Thoracic aorta (tissue), 2 donors: ENCODE measurements around the gene LINGO4. TPM values are rescaled to one million over a fixed set of nuclear protein-coding genes. Genes with fewer than 3 reads are reported as not detected.

Experiments used
- ATAC-seq: fragments of 150-250 bp; one replicate; pipeline ENCODE4 v1.8.0; 2017; ENCODE audit warnings: low read depth; ENCODE audit not compliant: insufficient number of reproducible peaks, low FRiP score
- DNase-seq: peaks from one replicate; pipeline ENCODE4 v3.0.0-alpha.2; 2020; ENCODE audit warnings: low spot score
- H3K27ac ChIP-seq, 2 donors: fragments of 200-600 bp; sonication (generic); 1 replicate in 1 of 2; 2 replicates in 1 of 2; pipeline ENCODE4 v1.5.1; 2016; ENCODE audit warnings: mild to moderate bottlenecking in 2 of 2, moderate library complexity in 2 of 2
- H3K27me3 ChIP-seq: fragments of 200-600 bp; sonication (generic); replicated peaks from 2 replicates; pipeline ENCODE4 v1.6.0; 2016; ENCODE audit warnings: mild to moderate bottlenecking; ENCODE audit not compliant: insufficient read depth
- H3K36me3 ChIP-seq: fragments of 200-600 bp; sonication (generic); one replicate; pipeline ENCODE4 v1.5.1; 2016
- H3K4me1 ChIP-seq, 2 donors: fragments of 200-600 bp; sonication (generic); 1 replicate in 1 of 2; 2 replicates in 1 of 2; pipeline versions ENCODE4 v1.5.1 to v1.6.0; 2016; ENCODE audit warnings: low read depth in 2 of 2, mild to moderate bottlenecking in 1 of 2; ENCODE audit not compliant: control insufficient read depth in 1 of 2
- H3K4me3 ChIP-seq: fragments of 200-600 bp; sonication (generic); 2 replicates; pipeline ENCODE4 v1.5.1; 2016; ENCODE audit warnings: mild to moderate bottlenecking
- H3K9me3 ChIP-seq: fragments of 200-600 bp; sonication (generic); 2 replicates; pipeline ENCODE4 v1.5.1; 2016
- total RNA-seq, 2 donors: library from RNA; depleted of rRNA; stranded (reverse); fragments of >200 nt; gene quantifications; one replicate each; pipeline versions ENCODE4 v1.1.0 to v1.2.3, GENCODE V29; 2016
- TF ChIP-seq, protein P1 (sequence below): fragments of 200-600 bp; sonication (generic); IDR thresholded peaks from one replicate; pipeline ENCODE4 v1.5.1; 2019; ENCODE audit warnings: antibody characterized with exemption

The LINGO4 gene
- total RNA-seq, 2 donors from 2014 or later = not detected

DNA sequence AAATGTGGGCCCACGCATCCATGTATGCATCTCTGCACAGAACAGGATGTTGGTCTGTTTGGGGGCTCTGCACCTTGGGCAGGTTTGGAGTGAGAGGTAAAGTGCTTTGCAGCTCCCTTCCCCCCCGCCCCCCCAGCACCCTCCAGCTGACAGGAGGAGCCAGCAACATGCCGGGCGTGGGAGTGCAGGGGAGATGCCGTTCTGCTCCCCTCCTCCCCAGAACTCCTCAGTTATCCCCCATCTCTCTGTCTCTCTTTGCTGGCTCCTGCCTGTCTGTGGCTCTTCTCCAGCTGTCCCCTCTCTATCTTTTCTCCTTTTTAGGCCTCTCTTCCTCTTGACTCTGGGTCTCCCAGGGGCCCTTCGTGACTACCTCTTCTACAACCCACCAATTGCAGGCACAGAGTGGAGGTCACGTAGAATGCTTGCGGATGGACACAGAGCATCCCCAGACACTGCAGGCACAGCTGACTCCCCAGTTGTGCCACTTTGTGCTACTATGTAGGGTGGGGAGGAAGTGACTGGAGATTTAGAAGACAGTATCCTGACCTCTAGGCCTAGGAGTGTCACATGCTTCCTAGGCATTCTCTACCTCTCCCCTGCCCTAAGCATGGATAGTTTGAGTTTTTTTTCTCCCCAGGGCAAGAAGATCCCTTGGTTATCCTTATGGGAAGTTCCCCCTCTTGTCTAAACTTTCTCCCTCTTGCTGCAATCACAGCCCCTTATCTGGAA lies 28.1 kb upstream of the LINGO4 start:
- no peak overlapping the region for H3K27ac ChIP-seq
- H3K9me3 ChIP-seq = no peaks in the 10 kb centered on the region
- no peaks in the 10 kb centered on the region for H3K36me3 ChIP-seq
- H3K4me3 ChIP-seq = no peak overlapping the region
- peaks cover 0 to 11% of the 10 kb centered on the region in 2 donors for H3K4me1 ChIP-seq
- TF ChIP-seq, protein P1, sequence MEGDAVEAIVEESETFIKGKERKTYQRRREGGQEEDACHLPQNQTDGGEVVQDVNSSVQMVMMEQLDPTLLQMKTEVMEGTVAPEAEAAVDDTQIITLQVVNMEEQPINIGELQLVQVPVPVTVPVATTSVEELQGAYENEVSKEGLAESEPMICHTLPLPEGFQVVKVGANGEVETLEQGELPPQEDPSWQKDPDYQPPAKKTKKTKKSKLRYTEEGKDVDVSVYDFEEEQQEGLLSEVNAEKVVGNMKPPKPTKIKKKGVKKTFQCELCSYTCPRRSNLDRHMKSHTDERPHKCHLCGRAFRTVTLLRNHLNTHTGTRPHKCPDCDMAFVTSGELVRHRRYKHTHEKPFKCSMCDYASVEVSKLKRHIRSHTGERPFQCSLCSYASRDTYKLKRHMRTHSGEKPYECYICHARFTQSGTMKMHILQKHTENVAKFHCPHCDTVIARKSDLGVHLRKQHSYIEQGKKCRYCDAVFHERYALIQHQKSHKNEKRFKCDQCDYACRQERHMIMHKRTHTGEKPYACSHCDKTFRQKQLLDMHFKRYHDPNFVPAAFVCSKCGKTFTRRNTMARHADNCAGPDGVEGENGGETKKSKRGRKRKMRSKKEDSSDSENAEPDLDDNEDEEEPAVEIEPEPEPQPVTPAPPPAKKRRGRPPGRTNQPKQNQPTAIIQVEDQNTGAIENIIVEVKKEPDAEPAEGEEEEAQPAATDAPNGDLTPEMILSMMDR = no peak
- ATAC-seq (no peak), DNase-seq (no peak)
- H3K27me3 ChIP-seq = no peaks in the 10 kb centered on the region

DNA sequence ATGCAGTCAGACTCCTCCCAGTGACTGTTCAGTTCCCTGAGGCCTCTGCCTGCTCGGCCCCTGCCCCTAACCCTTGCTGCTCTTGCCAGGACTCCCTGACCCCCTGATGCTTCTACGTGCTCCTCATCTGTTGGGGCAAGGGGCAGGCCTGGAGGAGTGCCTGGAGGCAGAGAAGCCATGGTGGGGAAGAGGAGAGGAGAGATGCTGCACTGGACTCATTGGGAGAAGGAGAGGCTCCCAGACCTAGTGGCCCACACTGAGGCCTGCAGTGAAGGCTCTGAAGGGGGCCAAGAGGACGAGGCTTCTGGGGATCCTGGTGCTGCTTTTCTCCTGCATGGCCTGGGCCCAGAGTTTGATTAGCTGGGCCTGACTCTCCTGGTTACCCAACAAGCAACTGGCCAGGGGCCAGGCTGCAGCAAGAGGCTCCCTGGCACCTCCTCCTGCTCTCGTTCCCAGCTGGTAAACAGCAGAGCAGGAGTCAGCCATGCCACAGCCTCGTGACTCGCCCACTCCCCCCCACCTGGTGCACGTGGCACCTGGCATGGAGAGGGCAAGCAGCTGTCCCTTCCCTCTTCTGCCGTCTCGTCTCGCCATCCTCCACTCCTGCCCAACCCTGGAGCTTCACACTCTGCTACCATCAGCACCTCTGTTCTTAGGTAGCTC lies 27.2 kb upstream of the LINGO4 start:
- H3K27me3 ChIP-seq = no peaks in the 10 kb centered on the region
- H3K4me3 ChIP-seq = no peak overlapping the region
- H3K4me1 ChIP-seq = peaks cover 0 to 2% of the 10 kb centered on the region in 2 donors
- DNase-seq (no peak), ATAC-seq (no peak)
- TF ChIP-seq, protein P1 = no peak
- no peak overlapping the region for H3K27ac ChIP-seq
- H3K36me3 ChIP-seq = no peaks in the 10 kb centered on the region
- no peaks in the 10 kb centered on the region for H3K9me3 ChIP-seq

DNA sequence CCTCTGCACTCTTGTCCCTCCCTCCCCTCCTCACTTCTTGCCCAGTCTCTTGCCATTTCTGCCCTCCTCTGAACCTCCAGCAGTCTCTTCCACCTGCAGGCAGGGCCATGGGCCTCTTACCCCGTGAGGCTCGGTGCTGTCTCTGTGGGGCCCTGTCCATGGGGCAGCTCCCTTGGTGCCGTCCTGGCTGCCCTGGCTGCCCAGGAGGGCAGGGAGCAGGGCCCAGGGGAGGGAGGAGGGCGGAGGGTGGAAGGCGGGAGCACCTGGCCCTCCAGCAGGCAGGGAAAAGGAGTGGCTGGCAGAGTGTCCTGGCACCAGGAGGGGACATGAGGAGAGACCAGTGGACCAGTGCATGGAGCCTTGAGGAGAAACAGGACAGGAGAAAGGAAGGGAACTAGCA lies 26.4 kb upstream of the LINGO4 start, which contains the start of gene RORC:
RORC (minus strand) TSS at position 198 of the 400 bp plus-strand sequence; CDS start at position 160, 38 bp downstream.
- Histone ChIP-seq H3K9me3 (no peaks in the 10 kb centered on the region), H3K36me3 (no peaks in the 10 kb centered on the region), H3K27me3 (no peaks in the 10 kb centered on the region), H3K4me3 (no peak within 1 kb of the TSS), H3K4me1 (no peaks in the 10 kb centered on the region), H3K27ac (no peak within 1 kb of the TSS)
- ATAC-seq (no peak), DNase-seq (no peak)
- TF ChIP-seq, protein P1 = no peak

DNA sequence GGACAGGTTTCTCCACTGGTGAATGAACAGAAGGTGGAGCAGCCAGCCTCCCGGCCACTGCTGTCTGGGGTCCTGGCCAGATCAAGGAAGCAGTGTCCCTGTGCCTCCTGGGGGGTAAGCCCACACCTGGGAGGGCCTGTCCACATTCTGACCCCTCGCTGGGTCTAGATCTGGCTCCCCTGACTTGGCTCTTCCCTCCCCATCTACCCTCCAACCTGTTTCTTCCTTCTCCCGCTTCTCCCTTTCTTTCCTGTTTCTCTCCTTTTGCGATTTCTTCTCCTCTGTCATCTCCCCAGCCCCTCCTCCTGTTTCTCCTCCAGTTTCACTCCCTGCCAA lies 26.0 kb upstream of the LINGO4 start:
- H3K4me1 ChIP-seq = no peaks in the 10 kb centered on the region
- TF ChIP-seq, protein P1 = no peak
- no peaks in the 10 kb centered on the region for H3K27me3 ChIP-seq
- ATAC-seq = no peak
- no peak for DNase-seq
- no peak overlapping the region for H3K27ac ChIP-seq
- H3K9me3 ChIP-seq = no peaks in the 10 kb centered on the region
- no peak overlapping the region for H3K4me3 ChIP-seq
- H3K36me3 ChIP-seq = no peaks in the 10 kb centered on the region

DNA sequence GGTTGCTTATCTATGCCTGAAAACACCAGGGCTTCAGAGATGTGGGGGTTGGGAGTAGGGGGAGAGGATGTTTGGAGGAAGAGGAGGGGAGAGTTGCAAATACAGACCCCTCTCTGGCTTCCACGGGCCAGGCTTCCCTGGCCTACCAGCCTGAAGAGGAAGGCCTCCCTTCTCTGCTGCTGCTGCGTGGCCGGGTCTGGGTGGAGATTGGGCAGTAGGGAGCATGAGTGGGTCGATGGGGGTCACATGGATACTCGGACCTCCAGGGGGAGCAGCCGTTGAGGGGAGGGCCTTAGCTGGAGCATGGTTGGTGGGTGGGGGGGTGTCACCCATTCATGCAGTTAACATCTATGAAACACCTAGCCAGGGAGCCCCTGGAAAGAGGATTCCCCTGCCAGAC lies 24.8 kb upstream of the LINGO4 start:
- no peaks in the 10 kb centered on the region for H3K4me1 ChIP-seq
- no peak overlapping the region for H3K27ac ChIP-seq
- ATAC-seq = no peak
- no peak overlapping the region for H3K4me3 ChIP-seq
- TF ChIP-seq, protein P1 = no peak
- no peaks in the 10 kb centered on the region for H3K9me3 ChIP-seq
- no peaks in the 10 kb centered on the region for H3K27me3 ChIP-seq
- DNase-seq = no peak
- H3K36me3 ChIP-seq = no peaks in the 10 kb centered on the region
